ENCODE results near the gene GTF2E1.

DNA sequence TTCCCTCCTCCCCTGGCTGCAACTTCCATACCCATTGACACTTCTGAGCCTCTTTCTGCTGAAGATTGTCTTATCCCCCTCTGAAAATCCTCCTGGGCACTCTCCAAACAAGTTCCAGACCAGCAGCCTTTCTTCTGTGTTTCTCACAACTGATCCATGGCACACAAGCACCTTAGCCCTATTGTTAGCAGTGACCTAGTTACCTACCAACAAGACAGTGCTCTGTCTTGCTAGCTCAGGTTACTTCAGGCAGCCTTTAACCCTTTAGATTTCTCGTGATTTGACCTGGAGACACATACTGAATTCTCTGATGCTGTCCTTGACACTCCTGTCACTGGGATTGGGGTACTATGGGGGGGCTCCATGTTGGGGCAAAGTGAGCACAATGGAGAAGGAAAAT, 82.1 kb downstream of the GTF2E1 start:
- TF ChIP-seq, protein P1, sequence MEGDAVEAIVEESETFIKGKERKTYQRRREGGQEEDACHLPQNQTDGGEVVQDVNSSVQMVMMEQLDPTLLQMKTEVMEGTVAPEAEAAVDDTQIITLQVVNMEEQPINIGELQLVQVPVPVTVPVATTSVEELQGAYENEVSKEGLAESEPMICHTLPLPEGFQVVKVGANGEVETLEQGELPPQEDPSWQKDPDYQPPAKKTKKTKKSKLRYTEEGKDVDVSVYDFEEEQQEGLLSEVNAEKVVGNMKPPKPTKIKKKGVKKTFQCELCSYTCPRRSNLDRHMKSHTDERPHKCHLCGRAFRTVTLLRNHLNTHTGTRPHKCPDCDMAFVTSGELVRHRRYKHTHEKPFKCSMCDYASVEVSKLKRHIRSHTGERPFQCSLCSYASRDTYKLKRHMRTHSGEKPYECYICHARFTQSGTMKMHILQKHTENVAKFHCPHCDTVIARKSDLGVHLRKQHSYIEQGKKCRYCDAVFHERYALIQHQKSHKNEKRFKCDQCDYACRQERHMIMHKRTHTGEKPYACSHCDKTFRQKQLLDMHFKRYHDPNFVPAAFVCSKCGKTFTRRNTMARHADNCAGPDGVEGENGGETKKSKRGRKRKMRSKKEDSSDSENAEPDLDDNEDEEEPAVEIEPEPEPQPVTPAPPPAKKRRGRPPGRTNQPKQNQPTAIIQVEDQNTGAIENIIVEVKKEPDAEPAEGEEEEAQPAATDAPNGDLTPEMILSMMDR (IDR thresholded peaks at IDR 0.05; ENCODE audit: insufficient read depth, low read length, poor library complexity, severe bottlenecking): no peak
- no peak for TF ChIP-seq EZH2phosphoT487 (conservative IDR thresholded peaks at IDR 0.05; ENCODE audit: low read length)
